Mucosa of rectum (tissue), 2 donors: Measurements from ENCODE around the gene SLC35B4.

Experiments used
- H3K27ac ChIP-seq, 2 donors: one replicate each; pipeline ENCODE4 v1.7.0; 2013; ENCODE audit warnings: inconsistent platforms in 2 of 2, low read depth in 2 of 2, low read length in 2 of 2
- H3K27me3 ChIP-seq, 2 donors: one replicate each; pipeline ENCODE4 v1.7.0; 2013; ENCODE audit warnings: low read length in 2 of 2; ENCODE audit not compliant: control insufficient read depth in 2 of 2, insufficient read depth in 2 of 2
- H3K36me3 ChIP-seq, 2 donors: one replicate each; pipeline ENCODE4 v1.7.0; 2013; ENCODE audit warnings: low read length in 2 of 2; ENCODE audit not compliant: control insufficient read depth in 2 of 2, insufficient read depth in 2 of 2
- H3K4me1 ChIP-seq, 2 donors: one replicate each; pipeline ENCODE4 v1.7.0; 2013; ENCODE audit warnings: low read length in 2 of 2, mild to moderate bottlenecking in 1 of 2; ENCODE audit not compliant: control insufficient read depth in 2 of 2, insufficient read depth in 2 of 2
- H3K4me3 ChIP-seq, 2 donors: one replicate each; pipeline ENCODE4 v1.7.0; 2013; ENCODE audit warnings: low read length in 2 of 2
- H3K9ac ChIP-seq, 2 donors: one replicate each; pipeline ENCODE4 v1.7.0; 2013; ENCODE audit warnings: low read length in 2 of 2, low read depth in 1 of 2, mild to moderate bottlenecking in 1 of 2
- H3K9me3 ChIP-seq, 2 donors: one replicate each; pipeline ENCODE4 v1.7.0; 2013; ENCODE audit warnings: low read length in 2 of 2; ENCODE audit not compliant: control insufficient read depth in 2 of 2
- donor health status: healthy.
- donor health status: Normal muscosa, but diverticular disease.

The SLC35B4 gene

GRCh38 chr7:134316539-134317344 is at the start of gene SLC35B4:
Gene SLC35B4, minus strand, starts transcription at chr7:134316930. Its CDS starts 179 bp downstream, at chr7:134316751.
- peak within 1 kb of the TSS; percentile 78 to 88 for H3K4me3 ChIP-seq
- H3K36me3 ChIP-seq, result no peaks in the 10 kb centered on the region
- peaks cover 4 to 12% of the 10 kb centered on the region in 2 donors for H3K4me1 ChIP-seq
- H3K27me3 ChIP-seq, result no peaks in the 10 kb centered on the region
- no peaks in the 10 kb centered on the region for H3K9me3 ChIP-seq
- H3K9ac ChIP-seq, result peak within 1 kb of the TSS; percentile 48 to 68
- H3K27ac ChIP-seq, result peak within 1 kb of the TSS; percentile 70 to 75

- Histone ChIP-seq H3K9me3 (no peaks in the 10 kb centered on the region), H3K4me1 (peaks cover 4 to 18% of the 10 kb centered on the region in 2 donors), H3K27ac (no peak overlapping the region), H3K36me3 (no peaks in the 10 kb centered on the region), H3K4me3 (no peak overlapping the region), H3K9ac (no peak overlapping the region), H3K27me3 (no peaks in the 10 kb centered on the region)
These were observed 49.8 kb upstream of the SLC35B4 start for GRCh38 chr7:134366481-134366880.

- Histone ChIP-seq H3K27ac (peak overlapping the region in 1 of 2 donors; percentile 49), H3K9ac (no peak overlapping the region)
These were observed 48.8 kb upstream of the SLC35B4 start for GRCh38 chr7:134365341-134366054.

GRCh38 chr7:134364619-134365037 is 47.9 kb upstream of the SLC35B4 start:
- no peak overlapping the region for H3K9ac ChIP-seq
- peaks cover 4 to 17% of the 10 kb centered on the region in 2 donors for H3K4me1 ChIP-seq
- H3K27ac ChIP-seq, result peak overlapping the region in 1 of 2 donors; percentile 49
- H3K4me3 ChIP-seq, result no peak overlapping the region
- no peaks in the 10 kb centered on the region for H3K27me3 ChIP-seq
- no peaks in the 10 kb centered on the region for H3K9me3 ChIP-seq
- no peaks in the 10 kb centered on the region for H3K36me3 ChIP-seq

More at GRCh38 chr7:134365341-134366054, 48.8 kb upstream of the SLC35B4 start:
- Histone ChIP-seq H3K9me3 (no peaks in the 10 kb centered on the region), H3K36me3 (no peaks in the 10 kb centered on the region), H3K27me3 (no peaks in the 10 kb centered on the region), H3K4me1 (peaks cover 4 to 18% of the 10 kb centered on the region in 2 donors), H3K4me3 (no peak overlapping the region)

GRCh38 chr7:134362587-134363483 is 46.1 kb upstream of the SLC35B4 start:
- Histone ChIP-seq H3K9ac (no peak overlapping the region), H3K4me3 (no peak overlapping the region), H3K9me3 (no peaks in the 10 kb centered on the region), H3K27me3 (no peaks in the 10 kb centered on the region), H3K36me3 (no peaks in the 10 kb centered on the region), H3K27ac (no peak overlapping the region), H3K4me1 (peaks cover 0 to 7% of the 10 kb centered on the region in 2 donors)

- no peak overlapping the region for H3K27ac ChIP-seq
- H3K27me3 ChIP-seq, result no peaks in the 10 kb centered on the region
- H3K9me3 ChIP-seq, result no peaks in the 10 kb centered on the region
- H3K36me3 ChIP-seq, result no peaks in the 10 kb centered on the region
- H3K9ac ChIP-seq, result no peak overlapping the region
- H3K4me3 ChIP-seq, result no peak overlapping the region
- peaks cover 3 to 18% of the 10 kb centered on the region in 2 donors for H3K4me1 ChIP-seq
These were observed 43.2 kb upstream of the SLC35B4 start for GRCh38 chr7:134359787-134360432.

GRCh38 chr7:134357486-134357885 is 40.8 kb upstream of the SLC35B4 start:
- peaks cover 5 to 18% of the 10 kb centered on the region in 2 donors for H3K4me1 ChIP-seq
- no peaks in the 10 kb centered on the region for H3K27me3 ChIP-seq
- H3K9me3 ChIP-seq, result no peaks in the 10 kb centered on the region
- H3K4me3 ChIP-seq, result no peak overlapping the region
- no peaks in the 10 kb centered on the region for H3K36me3 ChIP-seq
- no peak overlapping the region for H3K27ac ChIP-seq
- H3K9ac ChIP-seq, result no peak overlapping the region

GRCh38 chr7:134356421-134356936 is 39.7 kb upstream of the SLC35B4 start:
- Histone ChIP-seq H3K36me3 (no peaks in the 10 kb centered on the region), H3K4me1 (peaks cover 5 to 18% of the 10 kb centered on the region in 2 donors), H3K27me3 (no peaks in the 10 kb centered on the region), H3K27ac (peak overlapping the region in 1 of 2 donors; percentile 41), H3K9ac (no peak overlapping the region), H3K4me3 (no peak overlapping the region), H3K9me3 (no peaks in the 10 kb centered on the region)

- H3K4me3 ChIP-seq, result no peak overlapping the region
- H3K27ac ChIP-seq, result peak overlapping the region in 1 of 2 donors; percentile 41
- H3K9ac ChIP-seq, result no peak overlapping the region
- H3K9me3 ChIP-seq, result no peaks in the 10 kb centered on the region
- H3K4me1 ChIP-seq, result peaks cover 5 to 18% of the 10 kb centered on the region in 2 donors
- no peaks in the 10 kb centered on the region for H3K27me3 ChIP-seq
- H3K36me3 ChIP-seq, result no peaks in the 10 kb centered on the region
These were observed 39.2 kb upstream of the SLC35B4 start for GRCh38 chr7:134355927-134356326.
